CD4-positive, alpha-beta T cell (primary cell): ENCODE data around the gene TACC3. TPM values are rescaled to one million over a fixed set of nuclear protein-coding genes. Genes with fewer than 3 reads are reported as not detected.

Experiments
- ATAC-seq: fragments of 200-7000 bp; cut with Tn5 transposase; one replicate; pipeline ENCODE4 v1.10.0; 2022; ENCODE audit warnings: mild to moderate bottlenecking; ENCODE audit not compliant: poor library complexity
- CTCF ChIA-PET: fragments of 350-600 bp; sonication (Branson Sonifier 250); formaldehyde crosslinking; loops from one replicate; lab custom pipeline; 2021; ENCODE audit warnings: antibody characterized with exemption, inconsistent platforms; lab: Charles Lee
- POLR2A ChIA-PET: fragments of 350-600 bp; sonication (Branson Sonifier 250); formaldehyde crosslinking; loops from one replicate; lab custom pipeline; 2021; ENCODE audit warnings: antibody characterized with exemption, inconsistent platforms; lab: Charles Lee
- DNase-seq, 14 experiments: peaks; one replicate each; pipeline ENCODE4 v3.0.0-alpha.2; 2013 to 2020; ENCODE audit warnings: mixed read lengths in 2 of 14
- H3K27ac ChIP-seq, 2 donors: one replicate each; pipeline versions ENCODE4 v1.5.1 to v1.7.0; 2013; ENCODE audit warnings: low read length in 2 of 2, low read depth in 1 of 2, mild to moderate bottlenecking in 1 of 2
- H3K27me3 ChIP-seq, 2 experiments: 1 replicate in 1 of 2; 2 replicates in 1 of 2; pipeline versions ENCODE4 v1.6.1 to v1.7.0; 2013; ENCODE audit warnings: low read length in 2 of 2, control low read depth in 1 of 2, mild to moderate bottlenecking in 1 of 2, moderate library complexity in 1 of 2; ENCODE audit not compliant: insufficient read depth in 2 of 2, control insufficient read depth in 1 of 2
- H3K36me3 ChIP-seq: one replicate; pipeline ENCODE4 v1.6.1; 2013; ENCODE audit warnings: low read length, control low read depth; ENCODE audit not compliant: insufficient read depth
- H3K4me1 ChIP-seq: one replicate; pipeline ENCODE4 v1.6.1; 2013; ENCODE audit warnings: low read length, control low read depth; ENCODE audit not compliant: insufficient read depth
- H3K4me3 ChIP-seq: one replicate; pipeline ENCODE4 v1.5.1; 2013; ENCODE audit warnings: mild to moderate bottlenecking, low read length, moderate library complexity
- H3K9me3 ChIP-seq, 2 experiments: 1 replicate in 1 of 2; 2 replicates in 1 of 2; pipeline versions ENCODE4 v1.6.1 to v1.7.0; 2013; ENCODE audit warnings: low read length in 2 of 2, mild to moderate bottlenecking in 2 of 2, control low read depth in 1 of 2, moderate library complexity in 1 of 2; ENCODE audit not compliant: control insufficient read depth in 1 of 2, insufficient read depth in 1 of 2
- H3K27ac Mint-ChIP-seq: one replicate; pipeline ENCODE4 v1.8.0; 2020; ENCODE audit warnings: mixed read lengths
- H3K27me3 Mint-ChIP-seq: one replicate; pipeline ENCODE4 v1.8.0; 2021; ENCODE audit warnings: mixed read lengths
- H3K36me3 Mint-ChIP-seq: one replicate; pipeline ENCODE4 v1.8.0; 2021; ENCODE audit warnings: low read depth, mixed read lengths
- H3K4me1 Mint-ChIP-seq: one replicate; pipeline ENCODE4 v1.8.0; 2021; ENCODE audit warnings: low read depth, mixed read lengths
- H3K4me3 Mint-ChIP-seq: one replicate; pipeline ENCODE4 v1.8.0; 2020; ENCODE audit warnings: mild to moderate bottlenecking, mixed read lengths
- H3K9me3 Mint-ChIP-seq: one replicate; pipeline ENCODE4 v1.8.0; 2020; ENCODE audit warnings: mixed read lengths
- CTCF ChIP-seq: fragments of 200-600 bp; IDR thresholded peaks from one replicate; pipeline ENCODE4 v1.8.0; 2022; ENCODE audit warnings: antibody characterized with exemption, mild to moderate bottlenecking
- intact Hi-C, 2 experiments: fragments of 100-400 bp; cut with DNase I in 1 of 2; cut with micrococcal nuclease in 1 of 2; formaldehyde crosslinking; loops; one replicate each; pipeline versions ENCODE4 v1.15.1 to v1.9.0; 2023 to 2025; cut with DNase I, micrococcal nuclease
- total RNA-seq, 174 experiments: library from RNA in 2 of 174; stranded (reverse) in 2 of 174; gene quantifications; one replicate each; pipeline ENCODE4 v1.2.3 and lab custom pipeline; 2021 to 2026

Gene TACC3
- total RNA-seq, 2 experiments from 2014 or later = 123 TPM

DNA sequence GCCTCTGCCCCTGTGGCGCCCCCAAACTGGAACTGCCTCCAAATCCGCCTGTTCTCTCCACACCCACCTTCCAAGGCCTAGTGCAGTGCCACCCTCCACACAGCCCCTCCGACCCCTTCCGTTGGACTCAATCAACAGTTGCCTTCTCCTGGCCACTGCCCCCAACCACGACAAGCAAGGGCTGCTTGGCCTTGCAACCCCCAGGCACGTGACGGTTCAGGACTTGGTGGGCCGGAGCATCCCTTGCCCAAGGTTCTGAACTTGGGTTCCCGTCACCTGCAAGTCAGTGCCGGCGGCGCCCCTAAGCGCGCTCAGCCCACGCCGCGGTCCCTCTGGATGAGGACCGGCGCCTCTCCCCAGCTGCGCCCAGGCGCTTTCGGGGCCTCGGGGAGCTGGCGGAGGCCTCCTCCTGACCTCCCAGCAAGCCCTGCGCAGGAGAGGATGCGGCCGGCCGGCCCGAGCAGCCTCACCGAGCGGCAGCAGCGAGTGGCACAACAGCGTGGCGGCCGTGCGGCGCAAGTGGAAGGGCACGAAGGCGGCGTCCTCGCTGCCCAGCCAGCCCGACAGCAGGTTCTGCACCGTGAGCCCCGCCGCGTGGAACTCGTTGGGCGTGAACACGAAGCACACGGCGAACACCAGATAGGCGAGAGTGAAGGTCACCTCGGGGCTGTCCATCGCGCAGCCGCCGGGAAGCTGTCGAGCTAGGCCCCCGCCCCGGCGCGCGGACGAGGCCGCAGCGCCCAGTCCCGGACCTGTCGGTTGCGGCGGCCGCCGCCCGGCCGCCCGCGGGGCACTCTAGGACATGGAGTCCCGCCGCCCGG, 948 bp upstream of the TACC3 start:
- H3K27ac Mint-ChIP-seq = peak overlapping the region; percentile 99
- Histone ChIP-seq H3K36me3 (peaks cover 32% of the 10 kb centered on the region), H3K9me3 (no peaks in the 10 kb centered on the region), H3K27ac (peak overlapping the region; percentile 58 to 67), H3K27me3 (no peaks in the 10 kb centered on the region), H3K4me3 (peak overlapping the region; percentile 53), H3K4me1 (peaks cover 73% of the 10 kb centered on the region)
- H3K36me3 Mint-ChIP-seq = peaks cover 25% of the 10 kb centered on the region
- H3K27me3 Mint-ChIP-seq = no peaks in the 10 kb centered on the region
- DNase-seq = peak in 11 of 14 experiments; percentile 17 to 74 (median 36)
- no peaks in the 10 kb centered on the region for H3K9me3 Mint-ChIP-seq
- H3K4me1 Mint-ChIP-seq = peaks cover 52% of the 10 kb centered on the region
- intact Hi-C loops = loop anchor here (5.0 to 10.0 kb wide), 5 partner anchors 38 to 1354 kb away; partner anchors contain the start of genes CTBP1 (in 1 of the 2), FAM53A (in 1 of the 2), HAUS3 (in 1 of the 2) and HTT (in 1 of the 2)
- ATAC-seq = peak; percentile 3
- CTCF ChIA-PET = interaction anchor here (2.9 kb wide), 1 partner anchor 27 kb away, joined by 18 read pairs; no protein-coding TSS in a partner anchor
- TF ChIP-seq CTCF = no peak
- POLR2A ChIA-PET = interaction anchor here (0.9 to 12.1 kb wide), 10 partner anchors 11 to 1243 kb away, joined by 3 to 205 read pairs (median 3); partner anchors contain the start of genes FAM53A, GRK4, NOP14 and NSD2
- peak overlapping the region; percentile 87 for H3K4me3 Mint-ChIP-seq

GRCh38 chr4:1721666-1722550, 587 bp downstream of the TACC3 start:
- ChIA-PET POLR2A (interaction anchor here (0.6 to 12.1 kb wide), 8 partner anchors 12 to 1662 kb away, joined by 3 to 205 read pairs (median 7); partner anchors contain the start of genes FAM53A, GRK4, NOP14 and SLBP), CTCF (interaction anchor here (2.9 to 7.0 kb wide), 2 partner anchors 28 to 29 kb away, joined by 18 to 84 read pairs; no protein-coding TSS in a partner anchor)
- peak overlapping the region; percentile 40 for H3K4me3 ChIP-seq
- H3K27ac ChIP-seq = peak overlapping the region; percentile 85 to 88
- Mint-ChIP-seq H3K27ac (peak overlapping the region; percentile 99), H3K9me3 (no peaks in the 10 kb centered on the region), H3K36me3 (peaks cover 32% of the 10 kb centered on the region), H3K4me1 (peaks cover 63% of the 10 kb centered on the region), H3K27me3 (no peaks in the 10 kb centered on the region), H3K4me3 (peak overlapping the region; percentile 92)
- peak in 1 of 14 experiments; percentile 36 for DNase-seq
- intact Hi-C loops = loop anchor here (1.0 to 10.0 kb wide), 7 partner anchors 10 to 1353 kb away; partner anchors contain the start of genes CTBP1 (in 1 of the 2), FAM53A (in 1 of the 2), HAUS3 (in 1 of the 2) and HTT (in 1 of the 2)
- H3K4me1 ChIP-seq = peaks cover 80% of the 10 kb centered on the region
- H3K36me3 ChIP-seq = peaks cover 26% of the 10 kb centered on the region
- no peak for TF ChIP-seq CTCF
- no peaks in the 10 kb centered on the region for H3K9me3 ChIP-seq
- no peak for ATAC-seq
- no peaks in the 10 kb centered on the region for H3K27me3 ChIP-seq
